Iris pigment epithelial cell (primary cell): ENCODE results near the gene GLT8D1.
"Not testable (repeated sequence)": the region's sequence is repeated elsewhere in the genome, so short reads cannot be mapped to it uniquely, and the experiment has no call there.

ENCODE experiments used
- DNase-seq: peaks from one replicate; pipeline ENCODE4 v3.0.0-alpha.2; 2011; ENCODE audit warnings: low read depth

GLT8D1 gene

GRCh38 chr3:52705688-52706686, at the start of gene GLT8D1, which contains the start of gene SPCS1:
GLT8D1 (minus strand) TSS chr3:52705791; CDS start chr3:52700460, 5,331 bp downstream.
SPCS1 (plus strand) TSS chr3:52706106; CDS start chr3:52706247, 141 bp downstream.
- DNase-seq: peak; percentile 88

- DNase-seq: no peak
Measured at GRCh38 chr3:52754373-52754772, 48.8 kb upstream of the GLT8D1 start.

GRCh38 chr3:52752045-52752660, 46.6 kb upstream of the GLT8D1 start:
- peak; percentile 58 for DNase-seq

GRCh38 chr3:52743721-52744120, 38.1 kb upstream of the GLT8D1 start:
- DNase-seq: no peak

- DNase-seq: no peak
Measured at GRCh38 chr3:52743152-52743551, 37.6 kb upstream of the GLT8D1 start.

- DNase-seq: peak; percentile 51
Measured at GRCh38 chr3:52742418-52743041, 36.9 kb upstream of the GLT8D1 start.

- DNase-seq: no peak
Measured at GRCh38 chr3:52739730-52740129, 34.1 kb upstream of the GLT8D1 start.

- DNase-seq: no peak
Measured at GRCh38 chr3:52733256-52733891, 27.8 kb upstream of the GLT8D1 start.

- no peak for DNase-seq
Measured at GRCh38 chr3:52731590-52731989, 26.0 kb upstream of the GLT8D1 start.

- peak; percentile 34 for DNase-seq
Measured at GRCh38 chr3:52730681-52731080, 25.1 kb upstream of the GLT8D1 start.

- not testable (repeated sequence) for DNase-seq
Measured at GRCh38 chr3:52728753-52729152, 23.2 kb upstream of the GLT8D1 start.

GRCh38 chr3:52724511-52724910, 18.9 kb upstream of the GLT8D1 start:
- no peak for DNase-seq

GRCh38 chr3:52723935-52724334, 18.3 kb upstream of the GLT8D1 start:
- no peak for DNase-seq

- DNase-seq: no peak
Measured at GRCh38 chr3:52722491-52722890, 16.9 kb upstream of the GLT8D1 start.

- no peak for DNase-seq
Measured at GRCh38 chr3:52721730-52722008, 16.1 kb upstream of the GLT8D1 start.

GRCh38 chr3:52721002-52721729, 15.6 kb upstream of the GLT8D1 start:
- no peak for DNase-seq

GRCh38 chr3:52719618-52720017, 14.0 kb upstream of the GLT8D1 start:
- DNase-seq: no peak

- no peak for DNase-seq
Measured at GRCh38 chr3:52715714-52716305, 10.2 kb upstream of the GLT8D1 start.

- DNase-seq: no peak
Measured at GRCh38 chr3:52714335-52715302, 9.0 kb upstream of the GLT8D1 start.
